Skeletal muscle tissue (tissue), 4 donors: ENCODE data around the gene NDOR1. TPM values are rescaled to one million over a fixed set of nuclear protein-coding genes. Genes with fewer than 3 reads are reported as not detected.
A peak's percentile ranks its signal among the peaks of the same experiment; 100 is the strongest.

Source experiments
- H3K27ac ChIP-seq: one replicate; pipeline ENCODE4 v1.7.0; 2013; ENCODE audit warnings: mild to moderate bottlenecking, low read depth, low read length, inconsistent platforms
- H3K27me3 ChIP-seq, 3 donors: one replicate each; pipeline ENCODE4 v1.7.0; 2013; ENCODE audit warnings: low read length in 3 of 3; ENCODE audit not compliant: control insufficient read depth in 3 of 3, insufficient read depth in 3 of 3
- H3K36me3 ChIP-seq, 3 donors: one replicate each; pipeline ENCODE4 v1.7.0; 2013; ENCODE audit warnings: low read length in 3 of 3; ENCODE audit not compliant: control insufficient read depth in 3 of 3, insufficient read depth in 3 of 3
- H3K4me1 ChIP-seq, 3 donors: one replicate each; pipeline ENCODE4 v1.7.0; 2013; ENCODE audit warnings: low read length in 3 of 3, mild to moderate bottlenecking in 3 of 3; ENCODE audit not compliant: control insufficient read depth in 3 of 3, insufficient read depth in 3 of 3
- H3K4me3 ChIP-seq, 3 donors: one replicate each; pipeline ENCODE4 v1.7.0; 2013; ENCODE audit warnings: low read length in 3 of 3
- H3K9ac ChIP-seq, 3 donors: one replicate each; pipeline ENCODE4 v1.7.0; 2013; ENCODE audit warnings: low read length in 3 of 3, mild to moderate bottlenecking in 3 of 3, moderate library complexity in 2 of 3, low read depth in 1 of 3
- H3K9me3 ChIP-seq, 3 donors: one replicate each; pipeline ENCODE4 v1.7.0; 2013; ENCODE audit warnings: low read length in 3 of 3; ENCODE audit not compliant: control insufficient read depth in 3 of 3
- total RNA-seq: library from RNA; depleted of rRNA; stranded (reverse); fragments of >200 nt; gene quantifications from one replicate; pipeline ENCODE4 v1.2.3, GENCODE V29; 2014
- donor health status: Osteomylitis.

The NDOR1 gene
- total RNA-seq, 1 donor from 2014 or later, result 4.7 TPM

DNA sequence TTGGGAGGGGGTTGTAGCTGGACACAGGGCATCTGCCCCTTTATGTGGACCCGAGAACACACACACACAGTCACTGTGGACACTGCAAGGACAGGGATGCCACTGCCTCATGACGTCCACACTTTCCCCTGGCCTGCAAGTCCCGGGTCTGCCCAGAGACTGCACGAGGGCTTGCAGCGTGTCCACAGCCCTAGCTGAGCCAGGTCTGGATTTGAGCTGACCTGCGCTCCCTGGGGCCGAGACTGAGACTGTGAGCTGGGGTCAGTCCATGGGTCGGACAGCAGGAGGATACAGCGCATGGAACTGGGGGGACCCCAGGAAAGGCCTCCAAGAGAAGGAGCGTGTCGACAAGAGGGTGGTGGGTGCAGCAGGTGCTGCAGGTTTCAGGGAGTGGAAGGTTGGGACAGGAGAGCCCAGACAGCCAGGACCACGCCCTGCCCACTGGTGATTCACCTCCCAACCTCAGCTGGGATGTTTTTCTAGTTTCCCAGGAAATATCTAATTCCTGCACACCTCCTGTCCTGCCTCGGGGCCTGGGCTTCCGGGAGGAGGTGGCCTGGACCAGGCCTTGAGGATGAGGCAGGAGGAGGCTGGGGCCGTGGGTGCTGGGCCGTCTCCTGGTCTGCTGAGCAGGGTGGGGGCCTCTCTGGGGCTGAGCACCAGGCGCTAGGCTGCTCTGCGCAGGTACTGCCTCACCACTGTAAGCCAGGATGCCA, 21.0 kb downstream of the NDOR1 start:
- Histone ChIP-seq H3K4me1 (peaks cover 11 to 24% (median 12%) of the 10 kb centered on the region in 3 donors), H3K36me3 (no peaks in the 10 kb centered on the region), H3K27ac (no peak overlapping the region), H3K9ac (peak overlapping the region in 1 of 3 donors; percentile 50), H3K27me3 (peaks cover 45 to 48% (median 46%) of the 10 kb centered on the region in 3 donors), H3K9me3 (no peaks in the 10 kb centered on the region), H3K4me3 (no peak overlapping the region)

DNA sequence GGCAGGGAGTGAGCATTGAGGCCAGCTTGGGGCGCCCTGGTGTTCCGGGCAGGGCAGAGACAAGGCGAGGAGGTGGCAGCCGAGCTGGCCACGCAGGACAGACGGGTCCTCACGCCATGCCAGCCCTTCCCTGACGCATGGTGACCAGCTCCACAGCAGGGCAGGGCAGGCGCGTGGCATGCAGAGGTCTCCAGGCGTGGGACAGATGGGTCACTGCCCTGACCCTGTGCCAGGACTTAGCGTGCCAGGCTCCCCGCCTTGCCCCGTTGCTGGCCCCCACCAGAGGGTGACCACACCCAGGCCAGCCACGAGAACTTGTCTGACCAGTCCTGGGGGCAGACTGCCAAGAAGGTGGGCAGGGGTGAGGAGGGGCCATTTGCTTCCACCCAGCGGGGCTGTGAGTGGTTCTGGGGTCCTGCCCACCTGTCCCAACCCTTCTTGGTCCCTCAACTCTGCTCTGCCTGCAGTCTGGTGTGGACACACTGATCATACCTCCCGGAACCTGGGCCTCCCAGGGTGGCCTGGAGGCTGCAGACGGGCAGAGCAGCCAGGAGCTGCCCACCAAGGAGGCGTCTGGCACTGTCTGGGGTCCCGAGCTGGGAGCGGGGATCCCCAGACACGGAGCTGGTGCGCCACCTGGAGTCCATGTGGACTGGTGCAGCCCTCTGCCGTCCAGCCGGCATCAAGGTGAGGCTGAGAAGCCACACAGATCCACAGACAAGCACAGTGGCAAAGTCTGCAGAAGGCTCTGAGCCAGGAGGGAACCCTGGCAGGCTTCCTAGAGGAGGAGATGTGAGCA, 21.8 kb downstream of the NDOR1 start, which contains the start of gene RNF224:
Gene RNF224 (plus strand): TSS at position 449 of the 799 bp plus-strand sequence. CDS start 834 bp downstream, outside the sequence.
- Histone ChIP-seq H3K9me3 (no peaks in the 10 kb centered on the region), H3K27me3 (peaks cover 48 to 53% (median 51%) of the 10 kb centered on the region in 3 donors), H3K9ac (peak within 1 kb of the TSS in 1 of 3 donors; percentile 50), H3K4me3 (no peak within 1 kb of the TSS), H3K27ac (no peak within 1 kb of the TSS), H3K4me1 (peaks cover 11 to 24% (median 12%) of the 10 kb centered on the region in 3 donors), H3K36me3 (no peaks in the 10 kb centered on the region)

DNA sequence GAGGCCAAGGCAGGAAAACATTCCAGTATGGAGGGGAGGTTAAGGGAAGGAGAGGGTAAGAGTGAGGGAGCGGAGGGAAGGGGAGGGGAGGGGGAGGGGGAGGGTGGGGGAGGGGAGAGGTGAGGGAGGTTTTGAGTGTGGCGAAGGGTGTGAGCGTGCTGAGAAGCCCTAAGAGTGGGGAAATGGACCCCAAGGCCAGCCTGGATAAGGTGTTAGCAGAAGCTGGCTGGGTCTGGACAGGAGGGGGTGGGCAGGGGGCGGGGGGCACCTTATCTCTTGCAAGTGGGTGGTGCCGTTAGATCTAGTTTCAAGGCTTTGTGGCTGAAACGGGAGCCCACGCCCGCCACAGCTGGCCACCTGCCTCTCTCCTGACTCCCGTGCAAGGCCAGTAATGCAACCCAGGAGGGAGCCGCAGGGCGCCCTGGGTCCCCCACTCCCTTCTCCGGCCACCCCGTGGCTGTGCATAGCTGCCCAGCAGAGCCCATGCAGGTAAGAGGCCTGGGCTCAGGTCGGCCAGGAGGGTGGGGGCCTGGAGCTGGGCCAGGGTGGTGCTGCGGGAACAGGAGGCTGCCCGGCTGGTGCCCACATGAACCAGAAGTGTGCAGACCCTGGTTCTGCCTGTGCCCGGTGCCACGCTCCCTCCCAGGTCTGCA, 22.5 kb downstream of the NDOR1 start:
- Histone ChIP-seq H3K9me3 (no peaks in the 10 kb centered on the region), H3K27me3 (peaks cover 48 to 57% (median 54%) of the 10 kb centered on the region in 3 donors), H3K9ac (no peak overlapping the region), H3K4me1 (peaks cover 6 to 19% (median 7%) of the 10 kb centered on the region in 3 donors), H3K4me3 (no peak overlapping the region), H3K36me3 (no peaks in the 10 kb centered on the region), H3K27ac (no peak overlapping the region)

DNA sequence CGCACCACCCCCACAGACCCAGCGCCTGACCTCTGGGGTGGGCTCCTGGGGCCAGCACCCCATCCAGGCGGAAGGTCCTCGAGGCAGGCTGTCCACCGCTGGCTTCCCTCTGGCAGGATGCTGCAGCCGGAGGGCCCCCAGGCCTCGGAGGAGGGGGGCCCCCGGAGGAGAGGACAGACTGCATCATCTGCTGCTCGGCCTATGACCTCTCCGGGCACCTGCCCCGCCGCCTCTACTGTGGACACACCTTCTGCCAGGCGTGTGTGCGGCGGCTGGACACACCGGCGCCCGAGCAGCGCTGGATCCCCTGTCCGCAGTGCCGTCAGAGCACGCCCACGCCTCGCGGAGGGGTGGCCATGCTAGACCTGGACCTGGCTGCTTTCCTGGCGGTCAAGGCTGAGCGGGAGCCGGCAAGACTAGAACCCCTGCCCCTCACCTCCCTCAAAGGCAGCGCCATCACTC, 23.0 kb downstream of the NDOR1 start:
- Histone ChIP-seq H3K9ac (no peak overlapping the region), H3K36me3 (no peaks in the 10 kb centered on the region), H3K4me1 (peaks cover 5 to 17% (median 6%) of the 10 kb centered on the region in 3 donors), H3K27me3 (peaks cover 48 to 59% (median 57%) of the 10 kb centered on the region in 3 donors), H3K9me3 (no peaks in the 10 kb centered on the region), H3K27ac (no peak overlapping the region), H3K4me3 (no peak overlapping the region)

DNA sequence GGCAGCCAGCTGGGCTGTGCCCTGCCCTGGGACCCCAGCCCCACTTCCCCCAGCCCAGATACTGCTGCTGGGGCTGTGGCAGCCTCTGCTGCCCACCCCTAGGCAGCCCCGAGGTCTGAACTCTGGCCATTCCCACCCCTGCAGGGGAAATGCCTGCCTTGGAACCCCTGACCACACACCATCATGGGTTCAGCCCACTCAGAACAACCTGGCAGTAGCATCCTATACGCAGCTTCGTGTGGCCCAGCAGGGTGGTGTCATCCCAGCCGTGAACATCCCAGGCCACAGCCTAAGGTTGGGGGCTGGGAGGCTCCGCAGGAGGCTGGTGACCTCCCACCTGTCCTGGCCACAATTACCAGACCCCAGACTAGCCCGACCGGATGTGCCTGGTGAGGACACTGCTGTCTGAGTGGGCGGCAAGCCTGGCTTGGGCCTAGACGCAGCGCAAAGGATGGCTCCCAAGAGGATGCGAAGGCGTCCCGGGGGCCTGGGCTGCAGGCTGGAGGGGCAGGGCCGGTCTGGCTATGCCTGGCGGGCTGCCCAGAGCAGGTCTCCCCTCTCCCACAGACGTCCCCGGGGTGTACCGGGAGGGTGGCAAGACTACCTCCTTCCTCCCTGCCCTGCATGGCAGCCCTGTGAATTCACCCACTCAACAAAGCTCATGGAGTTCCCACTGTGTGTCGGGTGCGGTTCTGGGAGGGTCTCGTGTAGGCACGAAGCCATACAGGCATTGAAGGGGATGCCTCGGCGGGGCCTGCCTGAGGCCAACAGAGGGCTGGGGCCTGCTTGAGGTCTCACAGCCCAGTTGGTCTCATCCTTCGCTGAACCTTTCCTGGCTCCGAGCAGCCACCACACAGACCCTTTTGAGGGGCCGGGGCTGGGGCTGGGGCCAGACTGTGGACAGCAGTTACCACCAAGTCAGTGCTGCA, 23.7 kb downstream of the NDOR1 start:
- H3K9me3 ChIP-seq, result no peaks in the 10 kb centered on the region
- no peak overlapping the region for H3K4me3 ChIP-seq
- H3K27me3 ChIP-seq, result peaks cover 48 to 62% (median 60%) of the 10 kb centered on the region in 3 donors
- peaks cover 0 to 13% (median under 1%) of the 10 kb centered on the region in 3 donors for H3K4me1 ChIP-seq
- no peak overlapping the region for H3K9ac ChIP-seq
- no peak overlapping the region for H3K27ac ChIP-seq
- H3K36me3 ChIP-seq, result no peaks in the 10 kb centered on the region

DNA sequence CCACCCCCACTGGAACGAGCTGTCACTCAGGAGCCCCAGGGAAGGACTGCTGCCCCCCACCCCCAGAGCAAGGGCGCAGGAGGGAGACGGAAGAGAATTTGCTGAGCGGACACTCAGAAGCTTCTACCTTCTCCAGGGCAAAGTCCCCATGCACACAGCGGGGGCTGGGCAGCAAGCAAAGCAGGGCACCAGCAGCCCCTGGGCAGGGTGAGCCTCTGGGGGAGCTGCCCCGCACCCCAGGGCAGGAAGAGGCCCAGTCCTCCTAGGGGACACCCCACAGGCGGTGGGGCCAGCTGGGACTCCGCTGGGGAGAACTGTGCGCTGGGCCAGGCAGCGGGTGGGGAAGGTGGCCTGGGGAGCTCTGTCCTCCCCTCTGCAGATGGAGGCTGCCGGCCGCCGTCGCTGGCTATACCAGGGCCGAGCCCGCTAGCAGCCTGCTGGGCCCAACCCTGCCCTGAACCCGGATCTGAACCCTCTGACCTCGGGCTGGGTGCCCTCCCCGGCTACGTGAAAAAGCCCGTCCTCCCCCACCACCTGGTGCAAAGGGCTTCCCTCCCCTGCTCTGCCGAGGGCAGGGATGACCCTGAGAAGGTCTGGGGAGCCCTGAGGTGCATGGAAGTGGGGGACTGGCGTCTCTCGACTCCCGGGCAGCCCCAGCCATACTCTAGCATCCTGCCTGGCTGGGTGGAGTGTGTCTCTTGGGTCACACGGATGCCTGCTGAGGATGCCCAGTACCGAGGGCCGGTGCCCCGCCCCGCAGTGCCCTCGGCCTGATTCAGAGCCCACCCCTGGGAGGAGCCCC, 24.6 kb downstream of the NDOR1 start:
- no peaks in the 10 kb centered on the region for H3K9me3 ChIP-seq
- peaks cover 48 to 68% (median 67%) of the 10 kb centered on the region in 3 donors for H3K27me3 ChIP-seq
- H3K27ac ChIP-seq, result no peak overlapping the region
- H3K36me3 ChIP-seq, result no peaks in the 10 kb centered on the region
- H3K4me3 ChIP-seq, result no peak overlapping the region
- no peak overlapping the region for H3K9ac ChIP-seq
- H3K4me1 ChIP-seq, result peaks cover 0 to 8% (median 0%) of the 10 kb centered on the region in 3 donors

DNA sequence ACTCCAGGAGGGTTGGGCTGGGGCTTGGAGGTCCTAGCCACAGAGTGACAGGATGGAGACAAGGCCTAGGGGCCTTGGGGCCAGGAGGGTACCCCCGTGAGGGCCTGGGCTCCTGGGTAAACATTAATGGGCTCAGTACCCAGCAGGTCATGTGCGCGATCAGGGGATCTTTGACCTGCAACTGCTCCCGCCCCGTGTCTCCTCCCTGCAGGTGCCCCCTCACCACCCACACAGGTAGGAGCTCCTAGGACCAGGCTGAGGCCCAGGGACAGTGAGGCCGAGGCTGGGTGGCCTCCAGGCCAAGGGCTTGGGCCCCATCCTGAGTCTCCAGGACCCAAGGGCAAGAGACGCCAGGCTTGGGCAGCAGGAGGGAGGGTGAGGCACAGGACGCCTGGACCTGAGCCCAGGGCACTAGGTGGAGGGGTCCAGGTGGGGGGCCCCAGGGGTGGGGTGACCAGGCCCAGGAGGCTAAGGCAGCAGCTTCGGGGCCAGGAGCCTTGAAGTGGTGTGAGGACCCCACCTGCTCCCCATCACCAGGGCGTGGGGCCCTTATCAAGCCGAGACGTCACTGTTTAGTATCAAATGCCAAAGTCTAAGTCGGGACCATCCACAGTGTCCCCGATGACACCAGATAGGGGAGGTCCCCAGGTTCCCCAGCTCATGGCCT, 25.3 kb downstream of the NDOR1 start, which contains the start of gene SLC34A3:
Gene SLC34A3 (plus strand): TSS at position 197 of the 667 bp plus-strand sequence. CDS start 802 bp downstream, outside the sequence.
- no peak within 1 kb of the TSS for H3K9ac ChIP-seq
- no peaks in the 10 kb centered on the region for H3K9me3 ChIP-seq
- H3K4me3 ChIP-seq, result no peak within 1 kb of the TSS
- H3K27me3 ChIP-seq, result peaks cover 48 to 71% (median 67%) of the 10 kb centered on the region in 3 donors
- no peaks in the 10 kb centered on the region for H3K36me3 ChIP-seq
- peaks cover under 1 to 15% (median 3%) of the 10 kb centered on the region in 3 donors for H3K4me1 ChIP-seq
- H3K27ac ChIP-seq, result no peak within 1 kb of the TSS

DNA sequence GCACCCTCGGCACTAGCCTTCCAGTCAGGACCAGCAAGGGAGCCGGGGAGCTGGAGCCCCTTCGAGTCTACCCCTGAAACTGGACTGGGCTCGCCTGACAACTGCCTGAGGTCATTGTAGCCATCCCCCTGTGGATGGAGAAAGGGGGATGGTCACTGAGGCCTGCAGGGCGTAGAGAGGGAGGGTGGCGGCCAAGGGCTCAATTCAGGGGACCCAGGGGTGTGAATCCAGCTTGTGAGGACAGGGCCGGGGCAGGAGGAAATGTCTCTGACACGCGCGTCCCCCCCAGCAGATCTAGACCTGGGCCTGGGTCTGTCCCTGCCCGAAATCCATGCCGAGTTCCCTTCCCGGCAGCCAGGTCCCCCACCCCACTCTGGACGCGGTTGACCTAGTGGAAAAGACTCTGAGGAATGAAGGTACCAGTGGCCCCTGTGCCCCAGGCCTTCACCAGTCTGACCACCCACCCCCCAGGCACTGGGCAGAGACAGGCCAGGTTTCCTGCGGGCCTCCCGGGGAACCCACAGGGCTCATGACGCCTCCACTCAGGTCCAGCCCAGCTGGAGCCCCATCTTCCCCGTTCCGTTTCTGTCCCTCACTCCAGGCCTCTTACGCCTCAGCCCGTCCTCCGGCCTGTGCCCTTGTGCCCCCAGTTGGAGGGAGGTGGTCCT, 26.0 kb downstream of the NDOR1 start:
- H3K36me3 ChIP-seq, result no peaks in the 10 kb centered on the region
- no peak overlapping the region for H3K4me3 ChIP-seq
- H3K9ac ChIP-seq, result no peak overlapping the region
- no peak overlapping the region for H3K27ac ChIP-seq
- H3K4me1 ChIP-seq, result peaks cover 6 to 21% (median 10%) of the 10 kb centered on the region in 3 donors
- peaks cover 44 to 65% (median 63%) of the 10 kb centered on the region in 3 donors for H3K27me3 ChIP-seq
- H3K9me3 ChIP-seq, result no peaks in the 10 kb centered on the region
